Astrocyte (in vitro differentiated cells and primary cell): ENCODE measurements around the gene SLC25A33.

Source experiments
- CTCF ChIP-seq: IDR thresholded peaks from 2 replicates; pipeline ENCODE4 v1.5.1; 2011; ENCODE audit warnings: low read depth, mild to moderate bottlenecking, inconsistent platforms, low read length, moderate library complexity; ENCODE audit not compliant: insufficient read depth
- EZH2 ChIP-seq: IDR thresholded peaks from 2 replicates; pipeline ENCODE4 v1.6.1; 2012; ENCODE audit warnings: mild to moderate bottlenecking, low read length, inconsistent platforms; ENCODE audit not compliant: insufficient read depth

- TF ChIP-seq CTCF, result no peak
- no peak for TF ChIP-seq EZH2
Measured at GRCh38 chr1:9621032-9621431, 81.8 kb downstream of the SLC25A33 start.
